GM18870 (cell line): ENCODE results near the gene EIF4A2.
"Not testable (repeated sequence)": the region's sequence is repeated elsewhere in the genome, so short reads cannot be mapped to it uniquely, and the experiment has no call there.

Source experiments
- ATAC-seq: cut with Tn5 transposase; IDR thresholded peaks from one replicate; pipeline ENCODE4 v1.9.1; 2021; ENCODE audit warnings: moderate library complexity; ENCODE audit not compliant: unreplicated experiment

Gene EIF4A2

DNA sequence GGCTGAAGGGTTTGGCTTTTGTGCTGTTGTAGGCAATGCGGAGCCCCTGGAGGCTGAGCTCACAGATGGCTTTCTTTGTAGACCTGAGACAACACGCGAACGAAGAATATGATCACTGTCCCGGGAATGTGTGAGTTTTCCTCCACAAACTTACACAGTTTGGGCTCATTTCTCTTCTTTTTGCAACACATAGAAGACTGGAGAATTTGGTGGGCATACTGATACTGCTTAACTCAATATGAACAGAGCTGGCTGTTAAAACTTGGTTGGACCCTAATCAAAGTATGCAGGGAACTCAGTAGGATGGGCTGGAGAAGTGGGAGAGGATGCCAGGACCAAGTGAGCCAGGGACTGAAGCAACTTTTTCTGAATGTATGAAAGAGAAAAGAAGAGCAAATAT, 35.1 kb downstream of the EIF4A2 start:
- ATAC-seq, result no peak

DNA sequence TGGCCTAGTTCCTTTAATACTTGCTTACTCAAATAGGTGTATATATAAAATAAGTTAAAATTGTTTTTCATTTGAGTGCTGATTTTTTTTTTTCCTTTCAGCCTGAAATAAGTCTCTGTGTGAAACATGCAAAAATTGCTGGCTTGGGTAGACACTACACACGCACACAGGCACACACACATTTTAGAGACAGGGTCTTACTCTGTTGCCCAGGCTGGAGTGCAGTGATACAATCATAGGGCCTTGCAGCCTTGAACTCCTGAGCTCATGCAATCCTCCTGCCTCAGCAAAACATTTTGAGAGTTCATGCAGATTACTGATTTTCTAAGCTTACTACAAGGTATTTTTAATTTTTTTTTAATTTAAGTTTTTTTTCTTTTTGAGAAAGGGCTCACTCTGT, 35.6 kb downstream of the EIF4A2 start:
- no peak for ATAC-seq

DNA sequence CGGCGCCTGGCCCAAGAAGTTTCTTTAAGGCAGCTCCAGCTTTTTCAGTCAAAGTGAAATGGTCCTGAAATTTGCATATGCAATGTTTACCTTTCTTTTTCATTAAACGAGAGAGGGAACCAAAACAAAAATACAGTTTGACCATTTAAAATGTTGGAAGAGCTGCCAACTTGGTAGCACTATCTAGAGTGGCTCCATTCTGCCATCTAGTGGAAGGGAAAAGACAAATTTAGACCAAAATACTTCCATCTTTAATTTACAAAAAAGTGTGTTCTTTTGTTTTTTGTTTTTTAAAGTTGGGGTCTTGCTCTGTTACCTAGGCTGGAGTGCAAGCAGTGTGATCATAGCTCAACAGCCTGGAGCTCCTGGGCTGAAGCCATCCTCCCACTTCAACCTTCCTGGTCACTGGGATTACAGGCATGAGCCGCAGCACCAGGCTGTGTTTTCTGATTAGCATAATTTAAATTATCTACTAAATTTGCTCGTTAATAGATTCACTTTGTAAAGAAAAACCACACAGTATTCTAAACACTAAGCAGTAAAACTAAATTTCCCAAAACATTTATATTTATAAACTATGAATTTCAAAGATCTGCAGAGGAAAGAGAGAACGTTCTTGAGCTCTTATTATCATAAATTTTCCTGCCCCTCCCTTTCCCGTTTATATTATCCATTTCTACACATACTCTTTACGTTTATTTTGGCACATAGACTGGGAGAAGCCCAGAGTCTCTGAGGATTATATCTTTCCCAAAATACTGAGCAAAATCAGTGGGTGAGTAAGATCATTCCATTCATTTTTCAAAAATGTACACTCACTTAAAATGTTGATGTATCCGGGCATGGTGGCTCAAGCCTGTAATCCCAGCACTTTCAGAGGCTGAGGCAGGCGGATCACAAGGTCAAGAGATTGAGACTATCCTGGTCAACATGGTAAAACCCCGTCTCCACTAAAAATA, 38.3 kb downstream of the EIF4A2 start:
- no peak for ATAC-seq

DNA sequence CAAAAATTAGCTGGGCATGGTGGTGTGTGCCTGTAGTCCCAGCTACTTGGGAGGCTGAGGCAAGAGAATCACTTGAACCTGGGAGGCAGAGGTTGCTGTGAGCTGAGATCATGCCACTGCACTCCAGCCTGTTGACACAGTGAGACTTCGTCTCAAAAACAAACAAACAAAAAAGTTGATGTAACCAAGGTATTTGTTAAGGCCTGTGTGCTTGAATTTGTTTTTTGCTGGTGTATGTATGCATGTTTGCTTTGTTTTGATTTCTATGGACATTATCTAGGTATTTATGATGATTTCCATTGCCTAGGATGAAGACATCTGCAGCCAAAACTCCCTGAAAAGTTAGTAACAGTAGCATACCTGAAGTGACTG, 39.0 kb downstream of the EIF4A2 start:
- ATAC-seq, result not testable (repeated sequence)

DNA sequence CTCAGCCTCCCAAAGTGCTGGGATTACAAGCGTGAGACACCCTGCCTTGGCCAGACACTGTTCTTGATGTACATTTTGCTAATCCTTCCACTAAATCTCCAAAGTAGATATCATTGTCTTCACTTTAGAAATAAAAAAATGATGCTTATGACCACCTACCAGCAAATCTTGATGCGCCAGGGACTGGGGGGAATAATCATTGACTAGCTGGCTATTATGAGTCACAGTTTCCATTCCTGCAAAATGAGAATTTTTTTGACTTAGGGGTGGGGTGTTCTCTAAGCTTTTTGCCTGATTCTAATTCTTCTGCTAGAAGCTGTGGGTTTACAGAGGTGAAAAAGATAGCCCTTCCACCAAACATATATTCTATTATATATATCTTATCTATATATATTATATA, 40.0 kb downstream of the EIF4A2 start:
- no peak for ATAC-seq

DNA sequence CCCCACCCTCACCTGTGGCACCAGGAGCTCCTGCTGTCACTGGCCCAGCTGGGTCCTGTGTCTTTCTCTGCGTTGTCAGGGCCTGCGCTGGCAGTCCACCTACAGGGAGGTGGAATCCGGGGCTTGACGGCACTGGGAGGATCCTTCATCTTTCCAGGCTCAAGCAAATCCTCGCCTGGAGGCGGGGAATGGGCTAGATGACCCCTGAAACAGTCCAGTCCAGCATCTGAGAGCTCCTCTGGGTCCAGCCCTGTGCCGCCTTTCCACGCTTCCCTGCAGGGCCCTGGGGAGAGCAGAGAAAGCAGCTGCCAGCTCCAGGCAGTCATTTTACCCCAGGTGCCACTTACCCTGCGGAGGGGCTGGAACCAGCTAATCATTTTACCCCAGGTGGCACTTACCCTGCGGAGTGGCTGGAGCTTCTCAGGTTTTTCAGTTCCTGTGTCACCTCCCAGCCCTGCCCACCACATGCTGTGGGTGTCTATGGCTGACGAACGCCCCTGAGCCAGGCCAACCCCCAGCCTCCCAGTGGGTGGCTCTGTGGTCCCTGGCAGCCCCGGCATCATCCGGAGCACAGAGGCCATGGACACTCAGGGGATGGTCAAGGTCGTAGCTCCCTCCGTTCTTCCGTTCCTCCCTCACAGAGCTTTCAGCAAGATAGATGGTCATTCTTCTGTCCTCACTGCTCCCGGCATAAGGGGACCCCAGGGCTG, 41.2 kb downstream of the EIF4A2 start:
- ATAC-seq, result no peak

DNA sequence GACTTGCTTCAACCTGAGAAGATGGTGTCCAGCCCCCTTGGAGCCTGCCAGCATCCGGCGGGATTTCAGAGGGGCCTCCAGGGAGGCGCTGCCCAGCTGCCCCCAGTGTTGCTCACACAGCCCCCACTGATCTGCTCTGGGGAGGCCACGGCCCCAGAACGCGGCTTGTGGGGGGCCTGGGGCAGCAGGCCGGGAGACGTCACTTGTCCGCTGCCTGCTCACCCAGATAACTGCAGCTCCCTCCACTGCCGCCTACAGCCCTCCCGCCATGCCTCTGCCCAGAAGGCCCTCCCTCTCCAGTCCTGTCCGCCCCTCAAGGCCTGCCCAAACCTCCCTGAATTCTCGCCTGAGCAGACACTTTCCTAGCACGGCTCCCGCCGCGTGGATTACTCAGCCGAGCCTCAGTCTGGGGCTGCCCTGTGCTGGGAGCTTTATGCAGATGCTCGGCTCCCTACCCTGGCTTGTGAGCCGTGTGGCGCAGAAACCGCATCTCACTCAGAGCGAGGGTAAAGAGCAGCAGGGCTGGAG, 42.0 kb downstream of the EIF4A2 start:
- no peak for ATAC-seq

DNA sequence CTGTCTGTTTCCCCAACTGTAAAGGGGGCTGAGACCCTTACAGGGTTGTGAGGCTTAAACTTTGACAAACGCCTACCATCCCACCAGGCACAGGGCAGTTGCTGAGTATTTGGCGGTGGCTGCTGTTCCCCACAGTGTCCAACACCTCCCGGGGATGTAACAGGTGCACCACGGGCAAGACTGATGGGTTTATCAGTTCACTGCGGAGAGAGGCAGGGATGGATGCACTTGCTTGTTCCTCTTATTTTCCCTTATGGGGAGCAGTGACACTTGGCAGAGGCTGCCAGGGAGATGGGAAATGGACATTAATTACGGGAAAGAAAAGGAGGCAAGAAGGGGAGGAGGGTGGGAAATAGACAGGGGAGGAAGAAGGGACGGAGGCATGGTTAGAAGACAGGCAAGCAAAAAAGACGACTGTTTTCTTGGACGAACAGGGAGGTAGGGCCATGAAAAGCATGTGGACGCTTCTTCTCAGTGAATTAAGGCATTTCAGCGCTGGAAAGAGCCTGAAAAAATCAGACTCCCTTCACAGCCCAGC, 42.6 kb downstream of the EIF4A2 start:
- no peak for ATAC-seq

DNA sequence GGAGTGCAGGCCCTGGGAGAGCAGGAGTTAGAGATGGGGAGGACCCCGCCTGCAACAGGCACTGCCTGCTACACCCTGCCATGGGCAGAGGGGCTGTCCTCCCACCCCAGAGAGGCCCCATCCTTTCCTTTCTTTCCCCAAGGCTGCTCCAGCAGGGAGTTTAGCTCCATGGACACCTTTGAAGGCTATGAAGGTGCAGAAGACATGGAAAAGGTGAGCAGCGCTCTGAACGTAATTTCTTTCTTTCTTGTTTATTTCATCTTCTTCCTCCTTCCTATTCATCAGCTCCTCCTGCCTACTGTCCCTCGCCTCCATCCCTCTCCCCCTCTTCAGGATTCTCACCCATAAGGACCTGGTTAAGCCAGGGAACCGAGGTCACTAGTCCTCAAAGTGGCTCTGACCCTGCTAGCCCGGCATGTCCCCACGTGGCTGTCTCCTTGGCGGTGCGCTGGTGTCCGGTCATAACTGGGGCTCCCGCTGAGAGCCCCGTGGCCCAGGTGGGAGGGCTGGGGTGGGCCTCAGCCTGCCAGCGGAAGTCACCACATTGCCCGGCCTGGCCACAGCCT, 43.1 kb downstream of the EIF4A2 start:
- ATAC-seq, result no peak

DNA sequence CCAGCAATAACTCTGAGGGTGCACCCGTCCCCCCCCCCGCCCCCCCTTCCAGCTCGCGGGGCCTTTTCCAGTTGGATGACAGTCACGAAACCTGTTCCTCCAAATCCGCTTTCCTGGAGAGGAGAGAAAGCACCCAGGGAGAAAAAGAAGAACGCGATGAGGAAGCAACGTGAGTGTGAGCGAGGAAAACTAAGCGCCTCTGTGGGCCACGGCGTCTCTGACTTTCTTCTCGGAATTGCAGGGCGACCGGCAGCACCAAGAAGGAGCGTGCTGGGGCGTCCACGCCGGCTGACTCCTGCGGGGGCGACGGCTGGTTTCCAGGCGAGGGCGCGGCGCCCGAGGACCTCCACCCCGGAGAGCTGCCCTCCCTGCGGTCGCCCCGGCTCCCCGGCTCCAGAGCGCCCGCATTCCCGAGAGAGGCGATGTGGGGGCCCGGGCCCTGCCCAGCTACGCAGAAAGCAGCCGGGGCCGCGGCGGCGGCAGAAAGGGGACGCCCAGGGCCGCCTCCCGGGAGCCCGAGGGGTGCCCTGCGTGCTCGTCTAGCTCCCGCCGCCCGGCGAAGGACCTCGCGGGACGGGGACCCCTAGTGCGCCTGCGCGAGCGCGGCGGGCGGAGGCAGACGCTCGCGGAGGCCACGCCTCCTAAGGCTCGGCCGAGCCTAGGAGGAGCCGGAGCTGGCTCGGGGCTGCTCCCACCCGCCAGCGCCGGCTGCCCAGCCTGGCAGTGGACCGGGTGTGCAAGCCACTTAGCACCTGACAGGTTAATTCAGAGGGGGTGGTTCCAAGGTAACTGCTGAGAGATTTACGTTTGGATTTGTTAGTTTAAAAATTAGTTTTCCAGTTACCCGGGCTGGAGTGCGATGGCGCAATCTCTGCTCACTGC, 43.8 kb downstream of the EIF4A2 start:
- ATAC-seq, result no peak

DNA sequence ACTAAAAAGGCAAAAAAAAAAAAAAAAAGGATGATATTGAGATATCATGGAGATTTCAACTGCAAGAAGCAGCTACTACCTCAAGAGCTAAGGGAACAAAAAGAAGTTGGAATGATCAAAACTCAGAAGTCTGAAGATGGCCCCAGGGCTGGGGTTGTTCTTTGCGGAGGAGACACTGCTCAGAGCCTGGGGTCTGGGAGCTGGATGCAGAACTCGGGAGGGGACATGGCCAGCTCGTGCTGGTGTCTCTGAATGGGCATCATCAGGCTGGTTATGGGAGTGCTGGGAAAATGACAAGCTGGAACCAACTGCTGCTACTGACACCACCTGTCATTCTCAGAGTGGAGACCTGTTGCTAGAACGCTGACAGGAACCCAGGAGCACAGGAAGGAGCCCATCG, 45.0 kb downstream of the EIF4A2 start:
- ATAC-seq, result no peak

DNA sequence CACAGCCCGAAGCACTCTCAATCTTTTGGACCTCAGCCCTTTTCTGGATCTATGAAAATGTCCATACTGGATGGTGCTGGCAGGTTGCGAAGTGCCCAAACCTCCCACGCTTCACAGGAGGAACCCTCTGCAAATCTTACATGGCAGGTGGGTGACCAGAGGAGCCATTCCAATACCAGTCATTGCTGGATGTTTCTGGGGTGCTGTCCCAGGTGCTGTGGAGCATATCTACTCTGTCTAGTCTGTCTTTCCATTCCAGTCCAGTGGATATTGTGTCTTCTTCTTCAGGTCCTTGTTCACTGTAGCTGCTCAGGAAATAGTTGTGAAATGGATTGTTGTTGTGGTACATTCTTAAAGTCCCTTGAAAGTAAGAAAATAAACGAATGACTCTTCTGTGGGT, 48.4 kb downstream of the EIF4A2 start:
- no peak for ATAC-seq

DNA sequence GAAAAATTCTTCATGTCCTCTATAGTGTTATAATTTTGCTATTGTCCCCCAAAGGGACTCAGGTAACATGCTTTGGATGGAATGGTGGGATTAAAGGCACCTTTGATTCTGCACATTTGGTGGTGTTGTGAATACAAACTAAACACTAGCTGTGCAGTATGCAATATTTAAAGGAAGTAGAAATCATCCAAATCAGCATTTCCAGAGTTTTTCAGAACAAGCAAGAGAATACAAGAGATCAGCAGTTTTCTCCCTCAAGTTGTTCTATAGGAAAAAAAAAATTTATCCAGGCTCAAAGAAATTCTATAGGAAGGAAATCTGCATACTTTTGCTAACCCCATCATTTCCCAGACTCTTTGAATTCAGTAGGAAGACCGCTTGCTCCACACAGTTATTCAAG, 48.9 kb downstream of the EIF4A2 start:
- no peak for ATAC-seq
